GM18526 (cell line): Measurements from ENCODE around the gene CHST3.

Source experiments
- POLR2A ChIP-seq: IDR thresholded peaks from 3 replicates; pipeline ENCODE4 v1.6.1; 2011; ENCODE audit not compliant: insufficient read length; ENCODE audit errors: extremely low read depth

The CHST3 gene

DNA sequence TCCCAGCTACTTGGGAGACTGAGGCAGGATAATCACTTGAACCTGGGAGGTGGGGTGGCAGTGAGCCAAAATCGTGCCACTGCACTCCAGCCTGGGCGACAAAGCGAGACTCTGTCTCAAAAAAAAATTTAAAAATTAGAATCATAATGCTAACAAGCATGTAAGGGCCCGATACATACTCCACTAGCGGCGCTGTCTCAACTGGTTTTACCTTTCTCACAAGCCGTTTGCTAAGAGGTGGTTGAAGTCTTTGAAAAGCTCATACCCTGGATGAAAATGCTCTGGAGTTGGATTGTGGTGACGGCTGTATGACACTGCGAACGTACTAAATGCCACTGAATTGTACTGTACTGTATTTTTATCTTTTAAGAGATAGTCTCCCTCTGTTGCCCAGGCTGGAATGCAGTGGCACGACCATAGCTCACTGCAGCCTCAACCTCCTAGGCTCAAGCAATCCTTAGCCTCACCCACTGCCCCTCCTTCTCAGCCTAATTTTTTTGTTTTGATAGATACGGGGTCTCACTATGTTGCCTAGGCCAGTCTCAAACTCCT lies 94.2 kb downstream of the CHST3 start:
- no peak for TF ChIP-seq POLR2A

DNA sequence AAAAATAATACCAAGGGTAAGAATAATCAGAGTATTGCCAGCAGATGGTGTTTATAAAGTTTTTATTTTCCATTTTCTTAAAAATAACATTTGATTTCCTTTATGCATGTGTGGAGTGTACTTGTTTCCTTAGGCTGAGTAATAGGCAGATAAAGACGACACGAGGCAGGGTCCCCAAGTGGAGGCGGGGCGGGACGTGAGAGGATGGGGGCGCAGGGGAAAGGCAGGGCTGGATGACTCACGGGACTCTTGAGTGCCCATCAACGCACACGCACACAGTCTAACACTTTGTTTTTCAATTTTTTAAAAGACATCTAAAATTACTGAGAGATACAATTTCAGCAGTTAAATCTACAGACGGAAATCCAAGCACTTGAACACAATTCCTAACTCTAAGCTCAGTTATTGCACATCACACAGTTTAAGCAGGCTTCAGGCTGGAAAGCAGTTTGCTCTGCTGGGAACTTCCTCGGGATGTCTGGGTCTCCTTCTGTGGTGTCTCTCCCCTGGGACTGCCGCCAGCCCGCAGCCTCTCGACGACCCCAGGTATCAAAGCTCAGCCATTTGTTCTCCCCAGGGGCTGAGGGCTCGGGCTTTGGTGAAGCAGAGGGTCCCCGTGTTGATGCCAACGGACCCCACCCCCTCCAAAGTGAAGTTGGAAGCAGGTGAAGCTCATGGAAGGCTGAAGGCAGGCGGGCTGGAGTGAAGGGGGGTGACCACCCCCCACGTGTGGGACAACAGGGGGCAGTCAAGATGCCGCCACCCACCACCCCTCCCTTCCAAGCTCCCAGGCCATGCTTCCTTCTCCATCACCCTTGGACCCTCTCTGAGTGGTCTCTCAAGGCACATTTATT lies 95.0 kb downstream of the CHST3 start:
- no peak for TF ChIP-seq POLR2A

DNA sequence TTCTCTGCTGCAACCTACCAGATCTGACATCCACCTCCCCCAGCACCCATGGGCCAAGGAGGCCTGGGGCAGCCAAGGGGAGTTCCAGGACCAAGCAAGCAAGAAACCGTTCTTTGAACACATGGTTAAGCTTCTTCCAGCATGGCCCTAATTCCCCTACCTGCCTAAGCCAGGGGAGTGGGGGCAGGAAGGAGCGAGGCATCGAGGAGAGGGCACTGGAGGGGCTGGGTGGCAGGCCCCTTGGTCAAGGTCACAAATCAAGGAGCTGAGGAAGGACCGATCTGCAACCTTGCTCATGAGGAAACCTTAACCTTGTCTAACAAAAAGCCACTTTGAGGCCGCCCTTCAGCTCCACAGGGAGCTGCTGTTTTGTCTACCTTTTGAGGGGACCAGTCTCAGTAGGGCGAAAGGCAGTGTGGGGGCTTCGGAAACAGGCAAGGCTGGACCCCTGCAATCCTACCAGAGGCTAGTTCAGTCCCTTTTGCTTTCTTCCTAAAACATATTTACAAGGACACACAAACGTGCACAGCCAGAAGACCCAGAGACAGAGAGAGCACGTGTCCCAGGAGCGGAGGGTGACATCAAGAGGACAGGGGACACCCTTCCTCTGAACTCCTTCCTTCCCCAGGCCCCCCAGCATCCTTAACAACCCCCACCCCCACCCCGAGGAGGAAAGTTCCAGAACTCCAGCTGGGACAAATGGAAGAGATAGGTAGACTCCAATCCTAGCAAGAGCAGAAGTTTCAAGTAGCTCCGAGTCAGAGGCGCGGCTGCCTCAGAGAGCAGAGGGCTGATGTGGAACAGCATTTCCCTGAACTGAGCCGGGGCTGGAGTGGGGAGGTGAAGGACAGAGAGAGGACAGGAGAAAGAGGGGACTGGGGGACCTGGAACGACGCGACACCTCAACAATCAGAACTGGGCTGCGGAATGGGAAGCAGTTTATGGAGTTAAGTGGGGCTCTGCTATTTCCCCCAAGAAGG lies 95.9 kb downstream of the CHST3 start:
- TF ChIP-seq POLR2A = no peak

DNA sequence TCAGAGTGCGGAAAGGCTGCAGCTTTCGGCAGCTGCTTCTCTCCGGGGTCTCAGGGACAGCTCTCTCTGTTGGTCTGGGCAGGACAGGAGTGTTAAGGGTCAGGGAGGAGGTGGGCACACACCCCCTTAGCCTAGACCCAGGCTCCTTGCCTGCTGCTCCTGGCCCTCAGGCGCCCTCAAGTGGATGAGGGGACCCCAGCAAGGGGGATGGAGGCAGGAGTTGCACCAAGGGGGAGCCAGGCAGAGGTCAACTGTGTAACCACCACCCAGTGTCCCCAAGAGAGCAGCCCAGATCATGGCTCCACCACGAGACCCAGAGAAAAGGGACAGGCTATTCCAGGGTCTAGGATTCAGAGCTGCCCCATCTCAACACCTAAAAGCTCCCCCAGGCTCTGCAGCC lies 97.3 kb downstream of the CHST3 start:
- no peak for TF ChIP-seq POLR2A

DNA sequence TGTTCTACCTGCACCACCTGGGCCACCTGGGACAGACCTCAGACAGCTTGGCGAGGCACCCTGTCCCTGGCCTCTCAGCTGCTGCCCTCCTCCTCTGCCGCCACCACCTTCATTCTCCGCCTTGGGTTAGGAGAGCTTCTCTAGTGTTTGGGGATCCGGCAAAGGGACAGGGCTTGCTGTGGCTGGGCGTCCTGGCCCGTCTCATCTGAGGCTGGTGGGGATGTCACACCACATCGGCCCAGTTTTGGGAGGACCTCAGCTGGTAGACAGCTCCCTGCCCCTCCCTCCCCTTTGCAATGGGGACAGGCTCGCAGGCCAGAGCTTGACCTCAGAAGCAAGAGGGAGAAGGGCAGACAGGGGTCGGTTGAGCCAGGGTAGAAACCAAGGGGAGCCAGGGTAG lies 97.7 kb downstream of the CHST3 start:
- no peak for TF ChIP-seq POLR2A

DNA sequence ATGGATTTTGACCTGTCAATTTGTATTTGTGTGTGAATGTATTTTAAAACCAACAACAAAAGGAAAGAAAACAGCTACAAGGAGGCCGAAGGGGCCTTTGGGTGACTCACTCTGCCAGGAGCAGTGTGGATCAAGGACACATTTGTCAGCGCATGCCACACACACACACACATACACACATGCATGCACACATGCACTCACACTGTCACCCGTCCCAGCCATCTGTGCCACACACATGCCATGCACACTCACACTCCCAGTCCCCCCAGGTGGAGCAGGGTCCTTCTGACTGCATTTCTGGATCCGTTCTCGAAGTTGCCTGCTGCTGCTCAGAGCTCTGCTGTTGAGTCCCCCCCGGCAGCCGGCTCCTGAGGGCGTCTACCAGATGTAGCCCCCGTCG lies 98.2 kb downstream of the CHST3 start:
- TF ChIP-seq POLR2A = no peak
